ENCODE results near the gene FSTL4. TPM values are rescaled to one million over a fixed set of nuclear protein-coding genes. Genes with fewer than 3 reads are reported as not detected.

The FSTL4 gene
- polyA plus RNA-seq, 1 donor (not counting 4 experiments of a cell fraction or from before 2014, with no cell fraction given): 1.7 TPM

GRCh38 chr5:133316346-133317343 lies 295.7 kb downstream of the FSTL4 start:
- Histone ChIP-seq H4K20me1 (ENCODE audit: control insufficient read depth, extremely low read depth, insufficient read depth, low read length) (no peaks in the 10 kb centered on the region), H2AFZ (ENCODE audit: control insufficient read depth, low read length) (no peak overlapping the region), H3K4me3 (ENCODE audit: control insufficient read depth in 2 of 3, extremely low read depth in 1 of 3, insufficient read depth in 2 of 3, low read depth in 1 of 3, low read length in 3 of 3) (no peak overlapping the region), H3K4me1 (ENCODE audit: control insufficient read depth, extremely low read depth, insufficient read depth, low read length) (peaks cover 9% of the 10 kb centered on the region), H3K27me3 (ENCODE audit: control insufficient read depth, extremely low read depth, insufficient read depth, low read length) (no peaks in the 10 kb centered on the region), H3K36me3 (ENCODE audit: control insufficient read depth in 2 of 2, extremely low read depth in 1 of 2, insufficient read depth in 2 of 2, low read length in 2 of 2) (no peaks in the 10 kb centered on the region), H3K9ac (ENCODE audit: control insufficient read depth, extremely low read depth, insufficient read depth, low read length) (no peak overlapping the region), H3K9me1 (ENCODE audit: control insufficient read depth, extremely low read depth, insufficient read depth, low read length) (peaks cover 2% of the 10 kb centered on the region), H3K4me2 (ENCODE audit: control insufficient read depth, extremely low read depth, insufficient read depth, low read depth, low read length) (no peak overlapping the region), H3K27ac (ENCODE audit: control insufficient read depth, insufficient read depth, low read length) (no peak overlapping the region), H3K9me3 (ENCODE audit: control insufficient read depth, low read depth, low read length) (no peaks in the 10 kb centered on the region), H3K79me2 (ENCODE audit: control insufficient read depth, insufficient read depth, low read length) (no peaks in the 10 kb centered on the region)
- dilution Hi-C loops (cut with MboI; ENCODE audit: extremely low pct_ligation_motif_present, low sequenced_read_pairs): no loop called here
- no peak for DNase-seq (ENCODE audit: low read depth, low spot score)
- TF ChIP-seq EZH2 (IDR thresholded peaks at IDR 0.05; ENCODE audit: low read length) (no peak), CTCF (optimal IDR thresholded peaks at IDR 0.05 in 1 of 3, IDR thresholded peaks at IDR 0.05 in 1 of 3, conservative IDR thresholded peaks at IDR 0.05 in 1 of 3; ENCODE audit: extremely low read depth in 1 of 3, insufficient read depth in 2 of 3, low read length in 3 of 3) (peak; percentile 21 to 26 (median 23))
- no peak for FAIRE-seq

GRCh38 chr5:133314086-133314485 lies 298.3 kb downstream of the FSTL4 start:
- no peaks in the 10 kb centered on the region for H4K20me1 ChIP-seq (ENCODE audit: control insufficient read depth, extremely low read depth, insufficient read depth, low read length)
- H2AFZ ChIP-seq (ENCODE audit: control insufficient read depth, low read length): no peak overlapping the region
- H3K79me2 ChIP-seq (ENCODE audit: control insufficient read depth, insufficient read depth, low read length): no peaks in the 10 kb centered on the region
- H3K27ac ChIP-seq (ENCODE audit: control insufficient read depth, insufficient read depth, low read length): no peak overlapping the region
- H3K4me1 ChIP-seq (ENCODE audit: control insufficient read depth, extremely low read depth, insufficient read depth, low read length): peaks cover 2% of the 10 kb centered on the region
- peak; percentile 28 for DNase-seq (ENCODE audit: low read depth, low spot score)
- no peak for FAIRE-seq
- dilution Hi-C loops (cut with MboI; ENCODE audit: extremely low pct_ligation_motif_present, low sequenced_read_pairs): no loop called here
- no peaks in the 10 kb centered on the region for H3K9me1 ChIP-seq (ENCODE audit: control insufficient read depth, extremely low read depth, insufficient read depth, low read length)
- no peaks in the 10 kb centered on the region for H3K27me3 ChIP-seq (ENCODE audit: control insufficient read depth, extremely low read depth, insufficient read depth, low read length)
- H3K4me2 ChIP-seq (ENCODE audit: control insufficient read depth, extremely low read depth, insufficient read depth, low read depth, low read length): no peak overlapping the region
- H3K9me3 ChIP-seq (ENCODE audit: control insufficient read depth, low read depth, low read length): no peaks in the 10 kb centered on the region
- TF ChIP-seq EZH2 (IDR thresholded peaks at IDR 0.05; ENCODE audit: low read length) (no peak), CTCF (optimal IDR thresholded peaks at IDR 0.05 in 1 of 3, IDR thresholded peaks at IDR 0.05 in 1 of 3, conservative IDR thresholded peaks at IDR 0.05 in 1 of 3; ENCODE audit: extremely low read depth in 1 of 3, insufficient read depth in 2 of 3, low read length in 3 of 3) (no peak)
- no peak overlapping the region for H3K4me3 ChIP-seq (ENCODE audit: control insufficient read depth in 2 of 3, extremely low read depth in 1 of 3, insufficient read depth in 2 of 3, low read depth in 1 of 3, low read length in 3 of 3)
- no peak overlapping the region for H3K9ac ChIP-seq (ENCODE audit: control insufficient read depth, extremely low read depth, insufficient read depth, low read length)
- no peaks in the 10 kb centered on the region for H3K36me3 ChIP-seq (ENCODE audit: control insufficient read depth in 2 of 2, extremely low read depth in 1 of 2, insufficient read depth in 2 of 2, low read length in 2 of 2)

All from keratinocyte (primary cell).